Measurements from ENCODE around the gene MTR. TPM values are rescaled to one million over a fixed set of nuclear protein-coding genes. Genes with fewer than 3 reads are reported as not detected.

MTR gene
- total and polyA plus RNA-seq, 9 of the 15 experiments (the other 6 are each of a cell fraction or from before 2014, with no cell fraction given), result 3.4 to 44.3 (median 20.3) TPM

- TF ChIP-seq, protein P1, sequence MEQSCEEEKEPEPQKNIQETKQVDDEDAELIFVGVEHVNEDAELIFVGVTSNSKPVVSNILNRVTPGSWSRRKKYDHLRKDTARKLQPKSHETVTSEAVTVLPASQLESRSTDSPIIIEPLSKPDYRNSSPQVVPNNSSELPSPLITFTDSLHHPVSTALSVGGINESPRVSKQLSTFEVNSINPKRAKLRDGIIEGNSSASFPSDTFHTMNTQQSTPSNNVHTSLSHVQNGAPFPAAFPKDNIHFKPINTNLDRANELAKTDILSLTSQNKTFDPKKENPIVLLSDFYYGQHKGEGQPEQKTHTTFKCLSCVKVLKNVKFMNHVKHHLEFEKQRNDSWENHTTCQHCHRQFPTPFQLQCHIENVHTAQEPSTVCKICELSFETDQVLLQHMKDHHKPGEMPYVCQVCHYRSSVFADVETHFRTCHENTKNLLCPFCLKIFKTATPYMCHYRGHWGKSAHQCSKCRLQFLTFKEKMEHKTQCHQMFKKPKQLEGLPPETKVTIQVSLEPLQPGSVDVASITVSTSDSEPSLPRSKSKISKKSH (CRISPR knock-in tag; IDR thresholded peaks at IDR 0.05), result no peak
- TF ChIP-seq GTF3C2 (IDR thresholded peaks at IDR 0.05; ENCODE audit: borderline replicate concordance, extremely low read depth, insufficient read length) (no peak), BCL6 (CRISPR knock-in tag; IDR thresholded peaks at IDR 0.05) (no peak), MLLT1 (IDR thresholded peaks at IDR 0.05) (no peak; a peak in 2 of 4 replicates), ZNF253 (CRISPR knock-in tag; conservative IDR thresholded peaks at IDR 0.05) (no peak), REST (IDR thresholded peaks at IDR 0.05; ENCODE audit: borderline replicate concordance) (no peak), REST (CRISPR knock-in tag; IDR thresholded peaks at IDR 0.05; ENCODE audit: low read depth) (peak; percentile 71), ZNF232 (CRISPR knock-in tag; IDR thresholded peaks at IDR 0.05) (peak; percentile 82; the same call in 1 of the 2 replicates)
- TF ChIP-seq, protein P2, sequence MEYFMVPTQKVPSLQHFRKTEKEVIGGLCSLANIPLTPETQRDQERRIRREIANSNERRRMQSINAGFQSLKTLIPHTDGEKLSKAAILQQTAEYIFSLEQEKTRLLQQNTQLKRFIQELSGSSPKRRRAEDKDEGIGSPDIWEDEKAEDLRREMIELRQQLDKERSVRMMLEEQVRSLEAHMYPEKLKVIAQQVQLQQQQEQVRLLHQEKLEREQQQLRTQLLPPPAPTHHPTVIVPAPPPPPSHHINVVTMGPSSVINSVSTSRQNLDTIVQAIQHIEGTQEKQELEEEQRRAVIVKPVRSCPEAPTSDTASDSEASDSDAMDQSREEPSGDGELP (CRISPR knock-in tag; IDR thresholded peaks at IDR 0.05; ENCODE audit: borderline replicate concordance), result peak; percentile 86
Measured at GRCh38 chr1:236795035-236795756, at the start of gene MTR (continued).

Data from K562 (cell line).